D721Med (cell line): ENCODE results near the gene TARBP1.

ENCODE experiments used
- DNase-seq: peaks from one replicate; pipeline ENCODE4 v3.0.0; 2011; ENCODE audit warnings: low spot score; ENCODE audit not compliant: insufficient read length
- FAIRE-seq: peaks from 2 replicates; lab custom pipeline; 2011; peaks lifted over from hg19 to GRCh38; lab: Jason Lieb, UNC
- CTCF ChIP-seq: IDR thresholded peaks from 2 replicates; pipeline ENCODE4 v1.5.1; 2012; ENCODE audit warnings: mild to moderate bottlenecking, control low read depth; ENCODE audit not compliant: insufficient read depth; ENCODE audit errors: missing control alignments

Gene TARBP1

GRCh38 chr1:234458352-234459017, 20.5 kb downstream of the TARBP1 start:
- DNase-seq (no peak), FAIRE-seq (no peak)
- no peak for TF ChIP-seq CTCF

- no peak for FAIRE-seq
- TF ChIP-seq CTCF, result no peak
- DNase-seq, result no peak
Measured at GRCh38 chr1:234454926-234455325, 24.1 kb downstream of the TARBP1 start.

- DNase-seq, result no peak
- peak; percentile 75 for FAIRE-seq
- no peak for TF ChIP-seq CTCF
Measured at GRCh38 chr1:234452406-234452965, 26.5 kb downstream of the TARBP1 start.

DNA sequence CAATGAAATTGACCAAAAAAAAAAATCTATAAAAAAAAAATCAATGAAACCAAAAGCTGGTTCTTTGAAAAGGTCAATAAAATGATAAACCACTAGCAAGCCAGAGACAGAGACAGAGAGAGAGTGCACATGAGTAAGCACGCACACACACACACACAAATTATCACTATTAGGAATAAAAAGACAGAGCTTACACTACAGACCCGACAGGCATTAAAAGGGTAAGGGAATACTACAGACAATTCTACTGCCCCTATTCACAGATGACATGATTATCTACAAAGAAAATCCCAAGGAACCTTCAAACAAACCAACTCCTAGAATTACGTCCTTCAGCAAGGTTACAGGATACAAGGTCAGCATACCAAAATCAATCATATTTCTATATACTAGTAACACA, 38.6 kb downstream of the TARBP1 start:
- FAIRE-seq (peak; percentile 51), DNase-seq (no peak)
- no peak for TF ChIP-seq CTCF

DNA sequence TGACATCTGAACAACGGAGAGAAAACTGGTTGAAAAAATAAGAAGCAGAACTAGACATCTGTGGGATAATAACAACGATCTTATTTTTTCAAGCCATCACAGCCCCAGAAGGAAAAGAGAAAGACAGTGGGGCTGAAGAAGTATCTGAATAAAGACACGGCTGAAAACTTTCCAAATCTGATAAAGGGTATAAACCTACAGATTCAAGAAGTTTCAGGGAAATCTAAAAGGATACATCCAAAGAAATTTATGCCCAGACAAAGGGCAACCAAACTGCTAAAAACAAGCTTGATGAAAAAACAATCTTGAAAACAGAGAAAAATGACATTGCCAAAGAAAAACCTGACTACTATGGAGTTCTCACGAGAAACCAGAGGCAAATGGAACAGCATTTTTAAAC, 40.4 kb downstream of the TARBP1 start:
- peak; percentile 25 for FAIRE-seq
- no peak for TF ChIP-seq CTCF
- no peak for DNase-seq

DNA sequence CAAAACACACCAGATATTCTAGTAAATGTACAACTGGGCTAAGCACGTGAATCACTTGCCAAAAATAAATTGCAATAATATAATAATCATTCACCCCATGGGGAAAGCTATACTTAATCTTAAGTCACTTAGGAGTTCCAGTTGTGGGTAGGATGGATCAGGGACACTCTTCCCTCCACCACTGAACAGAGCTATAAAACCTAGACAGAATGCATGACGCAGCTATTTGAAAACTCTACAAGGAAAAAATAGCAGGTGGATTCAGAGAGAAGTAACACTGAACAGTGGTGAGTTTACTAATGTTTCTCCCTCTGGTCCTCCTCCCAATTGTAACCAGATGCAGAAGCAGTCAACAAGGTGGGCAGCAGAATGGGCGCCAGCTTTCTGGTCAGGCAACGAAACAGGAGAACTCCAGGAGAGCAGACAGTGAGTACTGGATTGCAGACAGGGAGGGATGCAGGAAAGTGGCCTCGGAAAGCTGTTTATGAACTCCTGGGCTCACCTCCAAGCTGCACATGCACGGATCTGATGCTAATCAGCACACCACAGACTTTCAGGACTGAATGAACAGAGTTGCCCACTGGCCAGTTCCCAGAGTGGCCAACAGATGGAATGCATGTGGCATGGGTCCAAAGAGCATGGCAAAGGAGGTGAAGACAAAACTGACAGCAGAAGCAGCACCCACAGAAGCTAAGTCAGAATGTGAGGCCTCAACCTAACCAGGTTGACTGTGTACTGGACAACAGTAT, 41.4 kb downstream of the TARBP1 start:
- DNase-seq (no peak), FAIRE-seq (no peak)
- TF ChIP-seq CTCF, result no peak
